HG03460 (cell line): Measurements from ENCODE around the gene ROR1.
"Not testable (repeated sequence)": the region's sequence is repeated elsewhere in the genome, so short reads cannot be mapped to it uniquely, and the experiment has no call there.

ENCODE experiments used
- ATAC-seq: cut with Tn5 transposase; IDR thresholded peaks from one replicate; pipeline ENCODE4 v1.9.1; 2021; ENCODE audit not compliant: unreplicated experiment

Gene ROR1

GRCh38 chr1:63821091-63822005 lies 47.5 kb downstream of the ROR1 start:
- no peak for ATAC-seq

GRCh38 chr1:63822540-63822939 lies 48.7 kb downstream of the ROR1 start:
- no peak for ATAC-seq

- no peak for ATAC-seq
These were observed 50.6 kb downstream of the ROR1 start for GRCh38 chr1:63824451-63824850.

- no peak for ATAC-seq
These were observed 51.3 kb downstream of the ROR1 start for GRCh38 chr1:63825111-63825510.

GRCh38 chr1:63826246-63826861 lies 52.5 kb downstream of the ROR1 start:
- not testable (repeated sequence) for ATAC-seq

- no peak for ATAC-seq
These were observed 53.8 kb downstream of the ROR1 start for GRCh38 chr1:63827411-63828321.

GRCh38 chr1:63828322-63829044 lies 54.7 kb downstream of the ROR1 start:
- no peak for ATAC-seq

- ATAC-seq: no peak
These were observed 55.8 kb downstream of the ROR1 start for GRCh38 chr1:63829349-63830327.

- ATAC-seq: no peak
These were observed 57.6 kb downstream of the ROR1 start for GRCh38 chr1:63831409-63831808.

GRCh38 chr1:63833363-63834119 lies 59.7 kb downstream of the ROR1 start:
- ATAC-seq: no peak

GRCh38 chr1:63835128-63835527 lies 61.3 kb downstream of the ROR1 start:
- ATAC-seq: no peak

- no peak for ATAC-seq
These were observed 62.6 kb downstream of the ROR1 start for GRCh38 chr1:63836374-63836773.

- ATAC-seq: no peak
These were observed 63.0 kb downstream of the ROR1 start for GRCh38 chr1:63836830-63837229.

- no peak for ATAC-seq
These were observed 69.2 kb downstream of the ROR1 start for GRCh38 chr1:63843010-63843409.

- no peak for ATAC-seq
These were observed 70.1 kb downstream of the ROR1 start for GRCh38 chr1:63843884-63844283.

- no peak for ATAC-seq
These were observed 71.5 kb downstream of the ROR1 start for GRCh38 chr1:63845346-63845745.

GRCh38 chr1:63847308-63847910 lies 73.6 kb downstream of the ROR1 start:
- ATAC-seq: no peak

- ATAC-seq: no peak
These were observed 74.9 kb downstream of the ROR1 start for GRCh38 chr1:63848733-63849132.
